HG03159 (cell line): Measurements from ENCODE around the gene POPDC3.

Experiments
- ATAC-seq: cut with Tn5 transposase; IDR thresholded peaks from one replicate; pipeline ENCODE4 v1.9.1; 2021; ENCODE audit warnings: mild to moderate bottlenecking, moderate library complexity; ENCODE audit not compliant: unreplicated experiment

POPDC3 gene

GRCh38 chr6:105161421-105161820 is 18.4 kb downstream of the POPDC3 start:
- no peak for ATAC-seq

DNA sequence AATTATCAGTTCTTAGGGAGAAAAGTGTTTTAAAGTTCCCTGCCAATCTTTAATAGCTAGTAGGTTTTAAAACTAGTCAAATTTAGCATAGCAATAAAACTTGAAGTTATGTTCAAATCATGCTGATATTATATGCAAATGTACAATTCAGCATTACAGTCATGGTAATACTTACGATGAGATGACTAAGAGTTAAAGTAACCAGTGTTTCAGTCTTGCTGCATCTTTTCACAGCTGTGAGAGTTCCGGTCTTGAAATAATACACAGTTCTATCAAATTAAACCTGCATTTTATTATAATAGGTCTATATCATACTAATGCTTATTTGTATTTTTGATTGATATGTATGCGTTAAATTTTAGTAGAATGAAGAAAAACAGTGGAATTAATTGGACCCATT is 26.1 kb downstream of the POPDC3 start:
- no peak for ATAC-seq

- no peak for ATAC-seq
Measured at GRCh38 chr6:105152880-105153279, 26.9 kb downstream of the POPDC3 start.

DNA sequence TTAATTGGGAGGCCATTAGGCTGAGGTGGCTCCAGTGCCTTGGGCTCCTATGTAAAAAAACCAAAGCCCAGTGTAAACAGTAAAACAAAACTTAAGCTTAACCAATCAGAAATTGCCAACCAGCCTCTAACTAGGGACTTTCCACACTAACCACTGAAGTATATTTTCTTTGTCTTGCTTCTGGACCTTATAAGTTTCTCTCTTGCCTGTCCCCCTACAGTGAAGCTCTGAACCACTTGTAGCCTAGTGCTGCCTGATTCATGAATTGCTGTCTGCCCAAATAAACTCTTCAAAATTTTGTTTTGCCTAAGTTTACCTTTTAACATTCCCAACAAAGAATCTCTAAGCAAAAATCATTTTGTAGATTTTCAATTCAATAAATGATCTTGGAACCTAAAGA is 28.2 kb downstream of the POPDC3 start:
- ATAC-seq = no peak

GRCh38 chr6:105138141-105138540 is 41.7 kb downstream of the POPDC3 start:
- ATAC-seq = no peak

DNA sequence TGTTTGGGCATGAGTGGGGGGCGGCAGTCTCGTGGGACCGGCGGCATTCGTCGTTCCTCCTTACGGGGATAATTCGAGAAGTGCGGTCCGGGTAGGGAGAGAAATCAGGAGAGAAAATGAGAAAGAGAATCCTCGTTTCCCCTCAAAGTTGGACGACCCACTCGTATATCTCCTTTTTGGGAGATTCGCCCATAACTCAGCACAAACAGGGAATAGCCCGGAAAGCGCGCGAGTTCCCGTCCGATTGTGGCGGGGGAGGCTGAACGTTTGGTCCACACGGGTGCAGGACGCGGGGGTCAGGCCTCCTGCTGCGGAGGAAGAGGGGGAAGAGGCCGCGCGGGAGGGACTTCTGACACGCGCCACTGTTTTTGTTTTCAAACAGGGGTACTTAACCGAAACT is 42.4 kb downstream of the POPDC3 start:
- no peak for ATAC-seq

DNA sequence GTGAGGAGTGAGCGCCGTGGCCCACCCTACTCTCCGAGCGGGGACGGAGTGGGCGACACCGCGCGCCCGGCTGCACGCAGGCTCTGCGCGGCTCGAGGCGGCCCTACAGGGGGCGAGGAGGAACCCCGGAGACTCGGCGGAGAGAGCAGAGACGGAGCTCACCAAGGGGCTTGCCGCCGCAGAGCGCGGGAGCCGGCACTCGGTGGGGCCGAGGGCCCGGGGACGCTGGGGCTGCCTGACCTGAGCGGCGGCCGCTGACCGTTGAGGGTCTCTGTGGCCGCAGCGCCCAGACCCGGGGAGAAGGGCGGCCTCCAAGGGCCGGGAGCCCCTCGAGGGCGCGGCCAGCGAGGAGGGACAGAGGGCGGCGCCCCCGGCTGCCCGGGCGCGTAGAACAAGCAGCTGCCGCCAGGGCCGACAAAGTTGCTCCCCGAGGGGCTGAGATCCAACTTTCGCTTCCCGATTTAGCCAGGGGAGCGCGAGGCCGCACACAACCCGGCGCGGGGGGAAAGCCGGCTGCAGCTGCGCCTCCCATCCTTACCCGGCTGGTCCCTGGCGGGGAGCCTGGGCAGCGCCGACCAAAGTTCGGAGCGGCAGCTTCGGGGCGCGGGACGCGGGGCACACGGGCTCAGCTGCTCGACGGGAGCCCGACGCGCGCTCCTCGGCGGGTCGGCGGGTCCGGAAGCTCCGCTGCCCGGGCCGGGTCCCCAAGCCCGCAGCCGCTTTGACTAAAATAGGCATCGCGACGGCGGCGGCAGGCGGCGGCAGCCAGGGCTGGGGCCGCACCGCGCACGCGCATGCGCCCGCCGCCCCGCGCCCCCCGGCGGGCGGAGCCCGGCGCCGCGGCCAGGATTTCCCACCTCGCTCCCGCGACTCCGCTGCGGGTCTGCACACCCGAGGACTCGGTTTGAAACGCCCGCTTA is 43.1 kb downstream of the POPDC3 start:
- ATAC-seq = peak; percentile 70

DNA sequence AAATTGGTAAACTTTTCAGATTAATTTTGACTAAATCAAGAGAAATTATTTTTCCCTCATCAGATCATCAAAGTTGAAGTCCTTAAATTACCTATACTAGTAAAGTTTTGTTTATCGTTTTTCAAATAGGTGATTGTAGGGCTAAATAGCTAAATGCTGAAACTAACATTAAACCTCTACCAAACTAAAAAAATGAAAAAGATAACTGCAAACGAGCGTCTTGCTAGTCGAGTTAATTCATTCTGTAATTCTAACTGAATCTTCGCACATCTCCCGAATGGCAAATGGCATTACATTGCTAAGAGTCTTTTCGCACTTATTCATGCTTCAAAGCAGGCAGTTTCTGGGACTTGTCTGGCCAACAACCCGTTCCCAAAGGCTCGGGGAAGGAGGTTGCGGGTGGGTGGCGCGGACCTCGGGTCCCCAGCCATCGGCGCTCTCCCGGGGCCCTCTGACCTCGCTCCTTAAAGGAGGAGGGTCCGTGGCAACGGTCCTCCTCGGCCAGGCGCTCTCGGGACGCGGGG is 43.8 kb downstream of the POPDC3 start:
- ATAC-seq = no peak

- no peak for ATAC-seq
Measured at GRCh38 chr6:105135056-105135455, 44.8 kb downstream of the POPDC3 start.

DNA sequence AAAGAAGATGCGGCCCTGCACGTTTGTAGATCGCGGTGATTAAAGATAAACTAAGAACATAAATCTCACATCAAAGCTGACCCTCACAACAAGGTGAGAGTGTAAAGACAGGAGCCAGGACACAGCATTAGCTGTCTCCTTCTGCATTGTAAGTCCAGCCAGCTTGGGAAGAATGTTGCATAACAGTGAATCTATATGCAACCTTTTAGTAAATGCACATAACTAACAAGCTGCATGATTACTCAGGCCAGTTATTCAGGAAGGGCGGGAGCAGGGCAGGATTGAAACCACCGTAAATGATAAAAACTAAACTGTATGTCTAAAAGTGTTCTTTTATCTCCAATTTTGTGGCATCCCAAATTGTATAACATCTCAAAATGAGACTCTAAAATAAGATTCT is 57.1 kb downstream of the POPDC3 start:
- no peak for ATAC-seq

GRCh38 chr6:105121981-105122380 is 57.8 kb downstream of the POPDC3 start:
- ATAC-seq = no peak

DNA sequence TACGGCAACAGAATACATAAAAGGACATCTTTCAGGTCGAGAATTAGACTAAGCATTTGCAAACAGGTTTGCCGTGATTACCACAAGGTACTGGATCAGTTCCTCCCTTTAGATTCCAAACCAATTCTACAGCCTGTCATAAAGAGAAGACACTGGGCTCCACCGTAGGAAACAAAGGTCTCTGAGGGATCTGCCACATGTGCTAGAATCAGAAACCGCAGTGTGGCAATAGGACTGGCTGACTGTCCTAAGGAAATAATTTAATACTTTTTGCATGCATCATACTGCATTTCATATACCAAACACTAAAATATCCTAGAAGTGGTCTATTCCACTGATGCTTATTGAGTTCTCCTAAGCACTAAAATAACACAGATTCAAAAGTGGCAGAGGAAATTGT is 59.2 kb downstream of the POPDC3 start:
- ATAC-seq = no peak

- ATAC-seq = no peak
Measured at GRCh38 chr6:105116150-105116549, 63.7 kb downstream of the POPDC3 start.

DNA sequence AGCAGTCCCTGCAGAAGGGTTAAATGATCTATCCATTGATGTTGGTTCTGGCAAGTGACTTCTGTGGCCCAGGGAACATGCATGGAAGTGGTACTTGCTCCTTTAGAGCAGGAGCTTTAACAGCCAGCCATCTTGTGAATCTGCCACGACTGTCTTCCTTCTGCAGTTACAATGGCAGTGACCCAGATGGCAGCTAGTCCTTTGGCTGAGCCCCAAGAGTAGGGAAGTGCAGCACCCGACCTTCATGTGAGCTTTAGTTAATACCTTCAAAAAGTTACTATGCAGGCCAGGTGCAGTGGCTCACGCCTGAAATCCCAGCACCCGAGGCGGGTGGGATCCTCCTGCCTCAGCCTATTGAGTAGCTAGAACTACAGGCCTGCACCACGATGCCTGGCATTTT is 66.4 kb downstream of the POPDC3 start:
- no peak for ATAC-seq

GRCh38 chr6:105112577-105112976 is 67.2 kb downstream of the POPDC3 start:
- no peak for ATAC-seq

DNA sequence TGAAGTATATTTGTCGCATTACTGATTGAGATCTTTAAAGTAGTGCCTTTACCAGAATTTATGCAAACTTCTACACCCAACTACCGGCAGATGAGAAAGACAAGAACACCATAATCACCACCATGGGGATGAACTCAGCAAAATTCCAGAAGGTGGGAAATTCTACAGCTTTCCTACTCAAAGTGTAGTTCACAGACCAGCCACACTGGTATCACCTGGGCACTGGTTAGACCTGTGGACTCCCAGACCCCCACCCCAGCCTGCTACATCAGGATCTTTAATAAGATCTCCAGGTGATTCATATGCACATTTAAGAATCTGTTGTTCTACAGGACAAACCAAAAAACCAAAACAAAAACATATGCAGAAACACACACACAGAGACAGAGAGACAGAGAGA is 67.9 kb downstream of the POPDC3 start:
- no peak for ATAC-seq

DNA sequence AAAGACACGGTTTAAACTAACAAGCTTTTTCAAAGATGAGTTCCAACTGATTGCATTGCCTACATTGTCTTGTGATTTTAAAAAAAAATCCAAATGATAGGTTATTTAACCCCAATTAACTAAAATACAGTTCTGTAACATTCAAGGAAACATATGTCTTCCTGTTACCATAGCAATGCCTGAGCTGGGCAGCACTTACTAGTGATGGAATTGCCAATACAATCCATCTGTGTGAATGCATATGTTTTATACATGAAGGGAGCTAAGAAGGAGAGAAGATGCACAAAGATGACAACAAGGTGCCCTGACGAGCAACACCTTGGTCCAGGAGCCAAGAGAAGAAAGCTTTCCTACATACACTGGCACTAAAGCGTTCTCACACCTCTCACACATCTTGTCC is 68.7 kb downstream of the POPDC3 start:
- no peak for ATAC-seq

GRCh38 chr6:105109955-105110895 is 69.6 kb downstream of the POPDC3 start:
- ATAC-seq = peak; percentile 46

DNA sequence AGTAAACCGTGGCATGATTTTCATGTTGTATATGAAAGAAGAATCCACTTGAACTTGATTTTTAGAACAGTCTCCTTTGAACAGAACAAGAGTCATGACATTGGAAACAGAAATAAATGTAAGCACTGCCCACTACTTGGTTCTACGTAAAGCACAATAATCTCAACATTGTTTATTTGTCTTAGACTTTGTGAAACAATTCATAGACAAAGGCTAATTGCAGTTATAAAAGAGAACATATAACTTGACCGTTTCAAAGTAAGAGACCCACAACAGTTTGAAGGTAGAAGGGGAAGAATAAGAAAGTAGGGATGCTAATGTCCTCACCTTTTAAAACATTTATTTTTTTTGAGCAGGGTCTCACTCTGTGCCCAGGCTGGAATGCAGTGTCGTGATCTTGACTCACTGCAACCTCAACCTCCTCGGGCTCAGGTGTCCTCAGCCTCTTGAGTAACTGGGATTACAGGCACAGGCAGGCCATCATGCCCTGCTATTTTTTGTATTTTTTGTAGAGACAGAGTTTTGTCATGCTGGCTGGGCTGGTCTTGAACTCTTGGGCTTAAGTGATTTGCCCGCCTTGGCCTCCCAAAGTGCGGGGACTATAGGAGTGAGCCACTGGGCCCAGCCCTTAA is 71.1 kb downstream of the POPDC3 start:
- ATAC-seq = no peak
